ENCODE results near the gene PAPSS2.

Gene PAPSS2

DNA sequence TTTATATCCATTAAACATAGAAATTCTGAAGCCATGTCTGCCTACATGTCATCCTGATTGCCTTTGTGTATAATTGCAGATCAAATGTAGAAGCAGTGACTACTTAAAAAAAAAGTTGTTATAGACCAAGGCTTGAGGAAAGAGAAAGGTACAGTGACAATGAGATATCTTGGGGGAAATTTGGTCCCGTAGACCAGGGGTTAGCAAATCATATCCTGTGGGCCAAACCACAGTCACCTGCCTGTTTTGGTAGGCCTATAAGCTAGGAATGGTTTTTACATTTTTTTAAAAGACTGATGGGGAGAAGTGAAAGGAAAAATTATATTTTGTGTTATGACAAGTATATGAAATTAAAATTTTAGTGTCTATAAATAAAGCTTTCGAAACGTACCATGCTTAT is 12.9 kb downstream of the PAPSS2 start:
- no peak for DNase-seq

DNA sequence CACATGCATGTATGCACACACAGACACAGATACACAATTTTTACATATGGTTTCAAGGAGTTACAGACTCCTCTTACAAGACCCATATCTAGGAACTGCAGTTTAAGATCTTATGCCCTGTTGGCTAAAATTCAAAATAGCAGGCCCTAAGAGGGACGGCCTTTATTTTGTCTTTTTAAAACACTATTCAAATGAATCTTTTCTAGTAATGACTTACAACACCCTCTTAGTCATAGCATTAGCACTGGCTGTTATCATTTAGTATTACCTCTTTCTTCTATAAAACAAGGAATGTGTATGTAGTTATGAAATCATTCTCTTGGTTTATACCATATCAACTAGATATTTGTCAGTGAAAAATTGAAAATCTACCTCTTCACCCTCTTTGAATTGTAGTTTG is 15.3 kb downstream of the PAPSS2 start:
- no peak for DNase-seq

DNA sequence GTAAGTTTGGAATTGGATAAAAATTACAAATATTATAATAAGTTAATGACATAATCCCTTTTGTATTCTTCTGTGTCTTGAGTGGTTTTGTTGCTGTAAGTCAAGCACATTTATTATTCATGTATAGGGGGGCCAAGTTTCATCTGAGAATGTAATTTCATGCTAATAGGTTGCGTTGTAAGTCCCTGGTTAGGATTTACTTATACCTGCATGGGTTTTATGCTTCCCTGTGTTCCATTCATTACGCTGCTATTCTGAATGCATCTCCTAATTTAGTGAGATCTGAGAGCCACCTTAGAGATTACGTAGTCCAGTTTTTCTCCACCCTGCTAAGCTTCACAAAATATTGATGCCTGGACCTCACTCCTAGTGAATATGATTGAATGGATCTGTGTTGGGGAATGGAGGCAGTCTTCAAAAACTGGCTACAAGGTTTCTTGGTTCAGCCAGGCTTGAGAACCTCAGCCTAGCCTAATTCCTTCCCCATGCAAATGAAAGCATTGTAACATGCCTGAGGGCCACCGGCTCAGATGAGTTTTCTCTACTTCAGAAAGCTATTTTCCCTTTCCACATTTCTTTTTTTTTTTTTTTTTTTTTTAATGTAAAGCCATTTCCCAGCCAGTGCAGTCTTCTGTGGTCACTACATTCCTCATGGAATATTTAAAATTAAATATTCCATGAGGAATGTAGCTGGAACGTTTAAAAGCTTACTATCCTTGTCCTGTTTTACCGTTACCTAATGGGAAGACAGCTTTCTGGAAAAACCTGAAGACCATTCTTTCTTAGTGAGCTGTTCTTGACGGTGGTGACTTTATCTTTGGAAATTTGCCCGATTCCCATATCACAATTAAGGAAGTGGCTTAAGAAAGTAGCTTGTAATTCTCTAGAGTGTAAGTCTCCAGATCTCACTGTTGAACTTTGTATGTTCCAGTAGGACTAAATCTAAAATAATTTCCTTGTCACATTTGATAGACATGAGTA is 16.0 kb downstream of the PAPSS2 start:
- no peak for DNase-seq

DNA sequence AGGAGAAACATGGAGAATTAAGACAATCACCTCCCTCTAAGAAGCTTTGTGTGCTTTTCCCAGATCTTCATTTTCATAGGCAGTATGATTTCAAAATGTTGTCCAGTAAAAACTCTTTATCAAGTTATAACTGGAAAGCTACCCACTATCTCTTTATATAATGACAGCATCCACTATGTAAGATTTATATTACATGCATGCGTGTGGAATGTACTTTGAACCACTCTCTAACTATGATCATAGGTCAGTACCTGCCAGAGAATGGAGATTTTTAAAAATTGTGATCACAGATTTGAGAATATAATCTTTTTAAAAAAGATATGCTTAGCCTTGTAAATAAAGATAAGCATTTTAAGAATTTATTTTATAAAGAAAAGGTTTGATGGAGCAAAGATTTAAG is 17.9 kb downstream of the PAPSS2 start:
- no peak for DNase-seq

DNA sequence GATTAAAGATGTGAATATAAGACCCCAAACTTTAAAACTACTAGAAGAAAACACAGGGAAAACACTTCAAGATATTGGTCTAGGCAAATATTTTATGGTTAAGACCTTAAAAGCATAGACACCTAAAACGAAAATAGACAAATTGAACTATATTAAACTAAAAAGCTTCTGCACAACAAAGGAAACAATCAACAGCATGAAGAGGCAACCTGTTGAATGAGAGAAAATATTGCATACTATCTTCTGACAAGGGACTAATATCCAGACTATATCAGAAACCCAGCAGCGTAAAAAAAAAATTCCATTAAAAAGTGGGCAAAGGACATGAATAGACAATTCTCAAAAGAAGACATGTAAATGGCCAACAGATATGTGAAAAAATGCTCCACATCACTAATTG is 18.6 kb downstream of the PAPSS2 start:
- DNase-seq: no peak

DNA sequence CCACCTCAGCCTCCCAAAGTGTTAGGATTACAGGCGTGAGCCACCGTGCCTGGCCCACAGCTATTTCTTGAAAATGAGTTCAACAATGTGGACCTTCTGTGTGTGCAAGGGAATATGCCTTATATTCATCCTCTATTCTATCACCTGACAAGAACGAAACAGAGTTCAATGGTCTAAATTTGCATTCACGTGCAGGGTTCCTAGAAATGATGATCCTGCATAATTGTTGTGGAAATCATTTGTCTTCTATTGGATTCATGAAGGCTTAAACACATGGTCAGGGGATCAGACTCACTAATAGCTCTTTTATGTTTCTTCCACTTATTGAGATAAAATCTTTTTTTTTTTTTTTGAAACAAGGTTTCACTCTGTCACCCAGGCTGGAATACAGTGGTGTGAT is 23.7 kb downstream of the PAPSS2 start:
- no peak for DNase-seq

DNA sequence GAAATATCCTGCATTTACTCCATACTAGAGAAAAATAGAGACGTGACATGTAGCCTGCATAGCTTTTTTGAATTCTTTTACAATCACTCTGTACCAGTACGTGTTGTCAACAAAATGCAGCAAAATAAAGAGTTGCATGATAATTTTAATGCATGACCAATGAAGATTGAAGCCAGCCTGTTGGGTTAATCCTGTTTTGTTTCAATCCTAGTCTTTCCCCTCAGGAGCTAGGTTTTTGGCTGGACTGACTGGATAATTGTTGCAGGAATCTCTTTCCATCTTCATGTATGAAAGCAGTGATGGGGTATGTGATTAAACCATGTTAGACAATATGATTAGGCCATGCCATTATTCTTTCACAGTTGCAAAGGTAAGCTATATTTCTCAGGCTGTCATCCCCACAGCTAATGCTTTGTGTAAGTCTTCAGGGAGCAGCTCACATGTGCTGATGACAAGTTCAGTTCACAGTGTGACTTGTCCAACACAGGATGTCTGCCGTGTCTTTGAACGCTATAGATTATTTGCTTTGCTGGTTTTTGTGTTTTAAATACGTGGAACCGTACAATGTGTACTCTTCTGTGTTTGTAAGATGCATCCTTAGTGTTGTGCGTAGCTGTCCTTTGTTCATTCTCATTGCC is 24.4 kb downstream of the PAPSS2 start:
- DNase-seq: no peak

DNA sequence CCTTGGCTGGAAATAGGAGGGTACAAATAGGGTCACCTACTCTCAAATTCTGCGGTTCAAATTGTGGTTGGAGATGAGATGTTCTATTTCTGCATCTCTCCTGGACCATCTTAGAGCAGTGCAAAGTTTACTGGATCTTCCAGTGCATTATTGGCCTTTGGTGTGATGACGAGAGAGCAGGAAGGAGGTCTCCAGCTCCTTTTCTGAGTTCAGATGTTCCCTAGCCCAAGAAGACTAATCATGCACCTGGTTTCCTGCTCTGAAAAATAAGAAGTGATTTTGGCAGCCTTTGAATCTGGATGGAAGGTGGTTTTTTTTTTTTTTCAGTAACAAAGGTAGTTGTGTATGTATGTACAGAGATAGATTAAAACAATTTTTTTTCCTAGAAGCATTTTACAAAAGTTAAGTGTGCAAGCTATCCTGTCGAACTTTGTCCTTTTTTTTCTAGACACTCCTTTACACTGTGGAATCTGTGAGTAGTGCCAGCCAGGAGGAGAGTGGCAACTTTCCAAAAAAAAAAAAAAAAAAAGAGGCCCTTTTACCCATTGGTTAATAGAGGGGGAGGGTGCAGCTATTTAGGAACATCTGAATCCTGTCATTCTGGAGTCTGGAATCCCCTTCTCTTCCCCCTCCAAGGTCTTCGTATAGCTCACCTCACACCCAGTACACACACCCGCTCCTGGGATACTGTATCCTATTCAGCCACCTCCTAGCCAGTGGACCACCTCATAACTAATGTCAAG is 26.3 kb downstream of the PAPSS2 start:
- no peak for DNase-seq

DNA sequence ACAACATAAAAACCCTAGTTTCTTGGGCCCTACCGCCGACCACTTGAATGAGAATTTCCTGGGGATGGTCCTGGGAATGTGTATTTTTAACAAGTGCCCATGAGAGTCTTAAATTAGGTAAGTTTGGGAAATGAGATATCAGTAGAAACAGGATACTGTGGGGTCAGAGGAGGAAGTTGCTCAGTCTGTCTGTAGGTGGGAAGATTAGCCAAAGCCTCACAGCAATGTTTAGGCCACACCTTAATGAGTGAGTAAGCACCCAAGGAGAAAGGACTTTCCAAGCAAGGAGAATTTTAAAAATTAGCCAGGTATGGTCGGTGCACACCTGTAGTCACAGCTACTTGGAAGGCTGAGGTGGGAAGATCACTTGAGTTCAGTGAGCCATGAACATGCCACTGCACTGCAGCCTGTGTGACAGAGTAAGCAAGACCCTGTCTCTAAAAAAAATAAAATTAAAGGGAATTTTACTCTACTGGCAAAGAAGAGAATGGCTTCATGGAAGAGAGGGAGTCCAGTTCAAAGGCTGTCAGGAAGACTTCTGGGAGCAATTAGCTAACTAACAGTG is 31.9 kb downstream of the PAPSS2 start:
- DNase-seq: no peak

DNA sequence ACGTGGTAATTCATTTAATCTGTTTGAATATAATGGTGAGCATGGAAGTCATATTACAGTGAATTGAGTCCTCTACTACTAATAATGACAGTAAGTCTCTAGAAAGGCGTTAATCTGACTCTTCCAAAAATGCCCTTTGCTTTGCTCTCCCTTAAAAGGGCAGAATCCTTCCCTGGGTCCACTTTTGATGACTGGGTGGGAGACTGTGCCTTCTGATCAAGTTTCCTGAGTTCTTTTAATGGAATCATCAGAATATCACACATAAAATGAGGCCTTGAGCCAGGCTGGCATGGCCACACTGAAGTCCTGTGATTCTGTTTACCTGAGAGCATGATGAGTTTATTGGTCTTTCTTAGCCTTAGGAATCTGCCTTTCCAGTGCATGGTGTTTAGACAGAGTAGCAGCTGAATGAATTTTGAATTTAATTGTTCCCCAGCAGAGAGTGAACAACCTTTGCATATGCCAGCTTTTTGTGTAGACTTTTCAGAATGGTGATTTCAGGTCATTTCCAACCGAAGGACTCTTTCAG is 33.3 kb downstream of the PAPSS2 start:
- DNase-seq: no peak

DNA sequence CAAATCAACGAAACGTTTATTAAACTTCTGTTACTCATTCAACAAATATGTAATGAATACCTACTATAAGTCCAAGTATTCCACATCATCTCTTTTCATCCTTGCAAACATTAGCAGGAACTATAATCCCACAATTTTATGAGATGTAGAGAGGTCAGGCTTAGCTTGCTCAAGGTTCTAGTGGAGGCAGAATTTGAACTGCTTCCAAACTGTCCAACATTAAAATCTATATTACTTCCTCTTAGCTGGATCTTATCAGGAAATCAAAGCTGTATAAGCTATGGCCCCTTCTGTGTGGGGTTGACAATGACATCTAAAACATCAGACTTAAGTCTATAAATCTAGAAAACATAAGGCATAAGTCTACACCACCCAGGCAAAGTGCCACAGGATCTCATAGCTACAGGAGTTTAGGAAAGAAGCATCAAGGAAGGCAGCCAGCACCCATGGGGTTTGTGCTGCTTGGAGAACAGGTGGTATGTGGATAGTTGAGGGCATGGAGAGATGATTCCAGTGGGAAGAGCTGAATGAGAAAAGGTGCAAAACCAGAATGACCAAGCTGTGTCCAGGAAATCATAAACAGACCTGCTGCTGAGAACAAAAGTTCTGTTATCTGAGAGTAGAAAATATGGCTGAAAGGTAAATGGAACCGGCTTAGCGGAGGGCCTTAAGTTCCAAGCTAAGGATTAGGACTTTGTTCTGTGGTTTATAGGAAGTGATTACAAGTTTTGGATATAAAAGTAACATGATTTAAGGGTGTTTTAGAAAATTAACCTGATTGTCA is 34.5 kb downstream of the PAPSS2 start:
- no peak for DNase-seq

DNA sequence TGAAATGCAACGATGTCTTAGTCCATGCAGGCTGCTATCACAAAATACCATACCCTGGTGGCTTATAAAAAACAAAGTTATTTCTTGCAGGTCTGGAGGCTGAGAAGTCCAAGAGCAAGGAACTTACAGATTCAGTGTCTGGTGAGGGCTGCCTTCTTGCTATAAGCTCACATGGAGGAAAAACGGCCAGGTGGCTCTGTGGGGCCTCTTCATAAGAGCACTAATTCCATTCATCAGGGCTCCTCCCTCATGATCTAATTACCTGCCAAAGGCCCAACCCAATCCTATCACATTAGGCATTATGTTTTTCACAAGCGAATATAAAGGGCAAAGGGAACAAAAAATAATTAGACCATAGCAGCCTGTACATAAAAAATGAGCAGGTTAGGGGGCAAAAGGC is 35.4 kb downstream of the PAPSS2 start:
- DNase-seq: no peak

DNA sequence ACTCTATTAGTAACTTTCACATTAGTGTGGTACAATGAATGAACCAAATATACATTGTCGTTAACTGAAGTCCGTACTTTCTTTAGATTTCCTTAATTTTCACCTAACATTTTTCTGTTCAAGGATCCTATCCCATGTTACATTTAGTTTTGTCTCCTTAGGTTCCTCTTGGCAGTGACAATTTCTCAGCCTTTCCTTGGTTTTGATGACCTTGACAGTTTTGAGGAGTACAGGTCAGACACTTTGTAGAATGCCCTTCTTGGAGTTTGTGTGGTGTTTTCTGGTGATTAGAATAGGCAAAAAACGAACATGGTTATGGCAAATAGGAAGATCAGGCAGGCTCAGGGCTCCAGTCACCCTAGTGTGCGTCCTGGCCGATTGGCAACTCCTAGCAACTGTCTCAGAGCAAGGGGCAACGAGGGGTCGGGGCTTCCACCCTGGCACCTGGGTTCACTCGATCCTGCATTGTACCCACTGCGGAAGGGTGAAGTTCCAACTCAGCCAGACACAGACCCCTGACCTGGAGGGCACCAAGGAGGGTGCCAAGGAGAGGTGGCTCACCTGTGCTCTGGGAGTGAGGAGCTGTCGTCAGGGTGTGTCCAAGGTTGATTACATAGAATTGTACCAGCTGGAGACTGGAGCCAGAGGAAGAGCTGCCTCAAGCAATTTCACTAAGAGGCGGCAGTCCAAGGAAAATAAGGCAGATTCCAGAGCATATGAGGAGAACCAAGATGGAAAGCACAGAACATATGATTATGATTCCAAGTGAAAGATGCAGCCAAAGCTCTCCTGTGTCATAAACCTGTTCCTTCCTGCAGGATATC is 37.5 kb downstream of the PAPSS2 start:
- no peak for DNase-seq

DNA sequence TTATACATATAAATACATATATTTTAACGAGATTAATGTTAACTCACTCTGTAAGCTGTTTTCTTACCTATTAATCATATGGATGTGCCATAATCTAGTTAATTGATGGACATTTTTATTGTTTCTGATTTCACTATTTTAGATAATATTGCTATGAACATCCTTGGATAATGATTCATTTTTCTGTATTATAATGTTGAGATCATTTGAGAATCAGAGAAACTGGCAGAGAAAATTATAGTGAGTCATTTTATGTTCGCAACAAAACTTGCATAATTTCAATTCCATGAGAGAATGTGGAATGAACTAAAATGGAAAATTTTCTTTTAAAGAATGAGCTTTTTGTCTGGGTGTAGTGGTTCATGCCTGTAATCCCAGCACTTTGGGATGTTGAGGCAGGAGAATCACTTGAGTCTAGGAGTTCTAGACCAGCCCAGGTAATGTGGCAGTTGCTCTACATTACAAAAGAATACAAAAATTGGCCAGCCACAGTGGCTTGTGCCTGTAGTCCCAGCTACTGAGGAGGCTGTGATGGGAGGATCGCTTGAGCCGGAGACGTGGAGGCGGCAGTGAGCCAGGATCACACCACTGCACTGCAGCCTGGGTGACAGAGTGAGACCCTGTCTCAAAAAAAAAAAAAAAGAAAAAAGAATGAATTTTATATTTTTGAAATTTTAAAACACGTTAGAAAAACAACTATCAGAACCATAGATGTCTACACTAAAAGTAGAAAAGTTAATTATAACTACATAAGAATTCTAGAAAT is 40.5 kb downstream of the PAPSS2 start:
- no peak for DNase-seq

DNA sequence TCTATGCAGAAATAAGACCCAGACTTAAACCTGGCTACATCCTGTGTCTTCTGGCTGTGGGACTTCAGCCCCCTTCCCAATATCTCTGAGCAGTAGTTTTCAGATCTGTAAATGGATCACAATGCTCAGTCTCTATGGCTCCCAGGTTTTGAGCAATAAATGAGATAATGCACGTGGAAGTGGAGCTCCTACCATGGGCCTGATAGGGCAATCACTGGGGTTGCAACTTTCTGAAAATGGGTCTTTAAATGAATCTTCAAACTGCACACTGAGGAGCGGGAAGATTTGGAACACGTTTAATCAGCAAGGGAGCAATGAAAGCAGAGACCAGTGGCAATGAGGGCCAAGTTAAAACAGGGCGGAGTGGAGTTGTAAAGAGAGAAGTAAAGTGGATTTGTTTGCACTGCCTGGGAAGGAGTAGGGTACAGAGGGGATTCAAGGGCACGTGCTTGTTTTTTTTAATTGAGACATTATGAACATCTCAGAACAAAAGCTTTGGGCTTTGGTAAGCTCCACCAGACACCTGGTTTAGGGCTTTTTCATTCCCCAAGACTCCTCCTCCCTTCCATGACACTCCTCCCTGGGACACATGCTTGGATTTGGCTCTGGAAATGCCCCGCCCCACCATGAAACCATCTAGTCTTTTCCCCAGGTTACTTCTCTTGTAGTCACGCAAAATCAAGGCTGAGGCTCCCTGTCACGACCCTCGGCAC is 42.7 kb downstream of the PAPSS2 start:
- no peak for DNase-seq

DNA sequence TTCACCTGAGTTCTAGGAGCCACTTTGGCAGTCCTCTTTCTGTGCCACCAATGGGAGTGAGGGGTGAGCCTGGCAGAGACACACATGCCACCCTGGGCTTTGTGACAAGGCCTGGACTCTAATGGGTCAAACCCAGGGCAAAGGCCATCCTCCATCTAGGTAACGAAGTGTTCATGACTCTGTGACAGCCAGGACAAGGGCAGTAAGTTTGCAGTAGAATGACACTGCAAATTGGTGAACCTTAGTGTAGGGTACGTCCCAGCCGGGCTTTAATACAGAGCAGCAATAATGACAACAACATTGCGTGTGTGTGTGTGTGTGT is 43.3 kb downstream of the PAPSS2 start:
- no peak for DNase-seq

DNA sequence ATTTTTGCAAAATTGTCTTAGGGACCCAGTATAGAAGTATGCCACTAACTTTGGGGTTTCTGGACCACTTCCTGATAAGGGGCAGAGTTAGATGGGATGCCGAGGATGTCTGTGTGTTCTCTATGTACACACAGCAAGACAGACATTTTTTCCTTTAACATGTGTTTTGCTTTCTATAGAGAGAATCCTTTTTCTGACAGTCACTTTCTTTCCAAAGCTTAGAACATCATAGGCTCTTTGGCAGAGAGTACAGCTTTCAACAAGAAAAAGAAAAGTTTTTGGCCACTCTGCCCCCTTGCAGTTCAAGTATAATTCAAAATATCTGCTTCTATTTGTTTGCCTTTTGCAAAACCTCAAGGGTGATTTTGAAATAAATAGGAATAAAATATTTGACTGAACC is 44.1 kb downstream of the PAPSS2 start:
- DNase-seq: no peak

DNA sequence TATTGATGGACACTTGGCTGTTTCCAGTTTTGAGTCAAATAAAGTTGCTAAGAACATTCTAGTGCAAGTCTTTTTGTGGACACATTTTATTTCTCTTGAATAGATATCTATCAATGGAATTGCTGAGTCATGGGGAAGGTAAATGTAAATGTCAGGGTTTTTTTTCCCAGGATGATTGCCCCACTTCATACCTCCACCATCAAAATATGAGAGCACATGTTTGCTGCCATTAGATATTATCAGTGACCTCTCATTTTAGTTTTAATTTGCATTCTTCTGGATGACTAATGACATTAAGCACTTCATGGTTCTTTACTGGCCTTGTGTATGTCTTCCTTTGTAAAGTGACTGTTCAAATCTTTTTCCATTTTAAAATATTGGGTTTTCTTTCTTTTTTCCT is 45.7 kb downstream of the PAPSS2 start:
- no peak for DNase-seq

DNA sequence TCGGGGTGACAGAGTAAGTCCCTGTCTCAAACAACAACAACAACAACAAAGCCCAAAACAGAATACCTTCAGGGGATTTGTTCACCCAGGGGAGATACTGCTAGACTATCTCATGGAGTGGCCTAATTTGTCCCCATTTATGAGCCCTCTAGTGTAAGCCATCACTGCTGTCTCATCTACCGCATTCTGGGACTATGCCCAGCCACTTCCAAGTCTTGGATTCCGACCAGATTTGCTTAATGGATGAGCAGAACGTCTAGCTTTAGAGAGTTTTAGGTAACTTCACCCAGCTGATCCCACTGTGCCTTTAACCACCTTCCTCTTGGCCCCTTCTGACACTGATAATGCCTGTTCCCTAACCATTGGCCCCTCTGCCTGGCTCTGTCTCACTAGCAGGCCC is 47.1 kb downstream of the PAPSS2 start:
- DNase-seq: no peak

DNA sequence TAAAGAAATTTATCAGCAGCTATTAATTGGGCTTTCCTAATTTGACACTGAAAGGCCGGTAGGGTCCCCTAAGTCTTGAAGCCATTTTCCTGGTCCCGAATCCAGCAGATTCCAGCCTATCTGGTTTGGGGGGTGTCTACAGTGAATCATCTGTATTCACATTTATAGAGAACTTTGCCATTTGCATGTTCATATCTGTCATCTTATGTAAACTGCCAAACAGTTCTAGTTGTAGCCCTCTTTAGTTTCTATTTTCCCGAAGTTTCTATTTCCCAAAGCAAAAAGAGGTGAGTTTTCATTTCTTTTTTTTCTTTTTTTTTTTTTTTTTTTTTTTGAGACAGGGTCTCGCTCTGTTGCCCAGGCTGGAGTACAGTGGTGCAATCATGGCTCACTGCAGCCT is 47.6 kb downstream of the PAPSS2 start:
- DNase-seq: no peak
